Stimulated activated CD4-positive, alpha-beta T cell treated with anti-CD3 and anti-CD28 coated beads, Interleukin-1b, Interleukin-23, amount 100 ng/mL, for 4 hours (primary cell): ENCODE measurements around the gene NHERF2.
"Not testable (repeated sequence)": the region's sequence is repeated elsewhere in the genome, so short reads cannot be mapped to it uniquely, and the experiment has no call there.

Experiments
- DNase-seq, 2 donors: peaks; one replicate each; pipeline ENCODE4 v3.0.0-alpha.2; 2020; ENCODE audit warnings: low read depth in 2 of 2

NHERF2 gene

DNA sequence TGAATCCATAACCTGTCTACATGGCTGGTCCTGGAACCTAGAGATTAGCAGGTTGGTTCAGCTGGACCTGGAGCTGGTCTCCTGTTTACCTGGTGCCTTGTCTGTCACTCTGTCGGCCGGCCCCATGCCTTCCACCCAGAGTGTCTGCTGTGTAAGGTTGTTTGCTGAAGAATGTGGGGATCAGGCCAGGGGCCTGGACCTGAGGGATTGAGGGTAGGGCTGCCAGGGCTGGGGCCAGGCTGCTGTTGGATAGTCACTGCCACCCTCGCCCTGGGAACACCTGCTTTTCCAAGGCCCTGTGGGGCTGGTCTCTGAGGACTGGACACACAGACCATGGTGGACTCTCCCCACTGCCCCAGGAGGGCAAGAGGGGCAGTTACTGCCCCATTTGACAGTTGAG is 1.4 kb downstream of the NHERF2 start:
- no peak for DNase-seq

DNA sequence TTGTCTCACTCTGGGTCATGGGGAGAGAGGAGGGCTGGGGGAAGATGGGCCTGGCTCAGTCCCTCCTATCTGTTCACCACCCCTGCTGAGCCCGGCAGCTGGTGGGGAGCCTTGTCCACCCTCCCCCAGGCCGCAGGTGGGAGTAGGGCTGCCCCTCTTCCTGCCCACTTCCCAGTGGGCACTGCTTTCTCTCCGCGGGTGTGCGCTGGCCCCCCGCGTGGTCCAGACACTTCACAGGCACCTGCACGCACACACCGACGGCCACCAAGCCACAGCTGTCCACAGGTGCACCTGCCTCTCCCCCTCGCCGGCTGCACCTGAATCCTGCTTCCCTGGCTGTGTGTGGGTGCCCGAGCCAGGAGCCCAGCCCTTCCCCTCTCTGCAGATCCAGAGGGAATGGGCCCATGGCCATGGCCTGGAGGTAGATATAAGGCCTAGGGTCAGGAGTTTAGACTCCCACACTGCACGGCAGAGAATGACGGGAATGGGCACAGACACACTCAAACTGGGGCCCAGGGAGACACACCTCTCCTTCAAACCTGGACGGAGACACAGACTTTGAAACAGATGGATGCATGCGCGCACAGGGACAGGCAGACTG is 2.0 kb downstream of the NHERF2 start:
- no peak for DNase-seq

DNA sequence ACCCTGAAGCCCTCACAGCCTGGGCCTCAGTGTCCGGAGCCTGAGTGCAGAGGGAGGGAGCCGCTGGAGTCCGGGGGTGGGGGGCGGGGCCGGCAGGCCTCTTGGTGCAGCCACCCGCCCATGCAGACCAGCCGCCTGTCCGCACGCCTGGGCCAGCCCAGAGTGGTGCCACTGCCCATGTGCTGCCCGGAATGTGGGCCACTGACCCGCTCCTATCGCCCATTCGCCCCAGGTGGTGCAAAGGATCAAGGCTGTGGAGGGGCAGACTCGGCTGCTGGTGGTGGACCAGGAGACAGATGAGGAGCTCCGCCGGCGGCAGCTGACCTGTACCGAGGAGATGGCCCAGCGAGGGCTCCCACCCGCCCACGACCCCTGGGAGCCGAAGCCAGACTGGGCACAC is 2.6 kb downstream of the NHERF2 start:
- no peak for DNase-seq

DNA sequence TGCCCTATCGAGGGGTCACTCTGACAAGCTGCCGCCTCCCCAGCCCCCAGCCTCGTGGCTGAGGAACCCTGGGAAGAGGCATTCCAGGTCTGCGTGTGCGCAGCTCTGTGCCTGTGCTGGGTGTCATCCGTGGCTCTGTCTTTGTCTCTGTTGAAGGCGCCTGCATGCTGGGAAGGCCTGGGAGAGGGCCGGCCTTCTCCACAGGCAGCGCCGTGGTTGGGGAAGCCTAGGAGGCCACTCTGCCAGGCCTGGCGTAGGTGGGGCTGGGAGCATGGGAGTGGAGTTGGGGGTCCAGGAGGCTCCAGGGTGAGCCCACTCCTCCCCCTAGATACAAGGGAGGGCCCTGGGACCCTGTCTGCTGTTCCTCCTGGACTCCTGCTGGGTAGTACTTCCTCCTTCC is 3.3 kb downstream of the NHERF2 start:
- DNase-seq, result no peak

DNA sequence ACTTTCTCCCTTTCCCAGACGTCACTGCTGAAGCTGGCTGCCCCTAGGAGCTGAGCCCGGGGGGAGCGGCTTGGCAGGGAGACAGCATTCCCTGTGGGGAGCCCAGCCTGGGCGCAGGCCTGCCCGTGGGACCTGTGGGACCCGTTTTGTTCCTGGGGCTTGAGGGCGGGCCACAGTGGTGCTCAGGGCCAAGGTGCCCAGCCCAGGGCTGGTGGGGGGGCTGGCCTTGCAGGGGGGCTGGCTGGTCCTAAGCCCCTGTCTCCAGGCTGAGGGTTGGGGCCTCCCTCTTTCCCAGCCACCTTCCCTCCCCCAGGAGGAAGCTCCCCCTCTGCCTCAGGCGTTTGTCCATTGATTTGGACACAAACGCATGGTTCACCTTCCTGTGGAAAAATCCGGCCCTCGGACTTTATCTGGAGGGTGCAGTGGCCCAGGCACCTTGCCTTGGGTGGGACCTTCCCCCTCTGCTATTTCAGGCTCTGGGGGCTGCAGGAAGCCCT is 4.4 kb downstream of the NHERF2 start:
- no peak for DNase-seq

DNA sequence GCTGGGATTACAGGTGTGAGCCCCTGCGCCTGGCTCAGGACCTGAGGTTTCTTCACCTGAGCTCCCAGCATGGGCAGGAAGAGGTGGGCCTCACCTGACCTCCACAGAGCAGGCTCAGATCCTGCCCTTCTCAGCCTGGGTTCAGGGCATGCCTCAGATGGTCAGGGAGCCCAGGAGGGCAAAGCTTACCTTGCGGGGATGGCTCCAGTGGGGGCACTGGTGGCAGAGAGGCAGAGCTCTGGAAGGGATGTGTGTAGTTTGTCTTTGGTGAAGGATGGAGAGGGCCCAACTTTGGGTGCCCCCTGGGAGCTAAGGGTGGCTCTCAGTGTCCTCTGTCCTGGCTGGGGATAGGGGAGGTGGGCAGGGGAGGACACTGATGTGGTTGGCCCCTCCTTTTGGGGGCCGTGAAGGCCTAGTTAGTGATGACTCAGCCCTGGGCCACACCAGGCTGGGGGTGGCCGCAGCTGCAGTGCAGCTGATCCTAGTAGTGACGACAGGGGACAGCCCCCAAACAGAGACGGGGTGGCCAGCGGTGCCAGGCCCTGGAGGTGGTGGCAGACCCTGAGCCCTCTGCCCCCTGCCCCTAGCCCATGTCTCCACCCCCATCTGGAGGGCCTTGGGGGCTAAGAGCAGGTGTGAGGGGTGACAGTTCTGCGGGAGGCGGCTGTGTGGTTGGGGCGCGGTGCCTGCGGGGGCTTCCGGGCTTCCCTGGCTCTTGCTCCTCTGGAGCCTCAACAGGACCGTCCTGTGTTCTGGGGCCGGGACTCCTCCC is 5.8 kb downstream of the NHERF2 start:
- no peak for DNase-seq

DNA sequence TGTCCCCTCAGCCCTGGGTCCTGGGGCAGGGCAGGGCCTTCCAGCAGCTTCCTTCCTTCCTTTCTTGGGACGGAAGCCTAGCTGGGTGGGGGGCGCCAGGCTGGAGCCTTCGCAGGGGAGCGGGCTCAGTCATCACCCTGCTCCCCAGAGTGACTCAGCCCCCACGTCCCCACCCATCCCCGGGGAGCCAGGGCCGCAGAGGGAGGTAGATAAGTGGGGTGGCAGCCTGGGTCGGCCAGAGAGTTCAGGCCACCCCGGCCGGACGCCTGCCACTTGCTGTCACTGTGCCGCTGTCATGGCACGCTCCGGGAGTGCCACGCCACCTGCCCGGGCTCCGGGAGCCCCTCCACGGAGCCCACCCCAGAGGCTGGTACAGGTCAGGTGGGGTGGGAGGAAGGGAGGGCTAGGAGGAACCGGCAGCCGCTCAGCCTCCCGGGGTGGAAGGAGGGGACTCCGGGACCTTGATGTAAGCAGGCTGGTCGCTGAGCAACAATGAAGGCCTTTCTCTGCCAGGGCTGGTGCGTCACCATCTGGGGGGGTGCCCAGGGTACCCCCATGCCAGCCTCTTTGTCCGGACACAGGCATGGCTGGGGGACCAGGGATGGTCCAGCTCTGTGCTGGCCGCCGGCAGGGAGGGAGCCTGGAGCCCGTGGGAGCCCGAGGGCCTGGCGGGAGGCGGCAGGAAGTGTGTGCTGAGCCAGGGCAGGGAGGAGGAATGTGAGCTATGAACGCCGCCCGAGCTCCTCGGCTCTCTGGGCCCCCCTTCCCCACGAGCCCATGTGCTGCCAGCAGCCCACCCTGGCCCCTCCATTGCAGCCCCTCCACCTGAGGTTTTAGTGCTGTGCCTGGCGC is 6.6 kb downstream of the NHERF2 start:
- DNase-seq, result no peak

DNA sequence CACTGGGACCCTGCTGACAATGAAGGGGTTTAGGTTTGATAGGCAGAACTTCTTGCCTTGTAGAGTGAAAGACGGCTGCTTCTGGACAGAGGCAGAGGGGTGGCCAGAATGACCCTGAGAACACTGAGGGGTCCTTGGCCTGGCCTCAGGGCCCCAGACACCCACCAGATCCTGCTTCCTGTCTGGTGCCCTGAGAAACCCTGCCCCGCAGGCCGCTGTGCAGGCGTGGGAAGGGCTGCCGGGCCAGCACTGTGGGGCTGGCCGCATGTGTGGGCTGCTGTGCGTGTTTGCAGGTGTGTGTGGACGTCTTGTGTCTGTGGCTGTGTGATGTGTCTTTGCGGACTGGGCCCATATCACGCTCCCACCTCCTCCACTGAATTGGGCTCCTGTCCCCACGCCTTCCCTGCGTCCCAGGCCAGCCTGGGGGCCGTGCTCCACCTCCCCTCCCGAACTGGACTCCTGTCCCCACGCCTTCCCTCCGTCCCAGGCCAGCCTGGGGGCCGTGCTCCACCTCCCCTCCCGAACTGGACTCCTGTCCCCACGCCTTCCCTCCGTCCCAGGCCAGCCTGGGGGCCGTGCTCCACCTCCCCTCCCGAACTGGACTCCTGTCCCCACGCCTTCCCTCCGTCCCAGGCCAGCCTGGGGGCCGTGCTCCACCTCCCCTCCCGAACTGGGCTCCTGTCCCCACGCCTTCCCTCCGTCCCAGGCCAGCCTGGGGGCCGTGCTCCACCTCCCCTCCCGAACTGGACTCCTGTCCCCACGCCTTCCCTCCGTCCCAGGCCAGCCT is 7.4 kb downstream of the NHERF2 start:
- DNase-seq, result not testable (repeated sequence)

DNA sequence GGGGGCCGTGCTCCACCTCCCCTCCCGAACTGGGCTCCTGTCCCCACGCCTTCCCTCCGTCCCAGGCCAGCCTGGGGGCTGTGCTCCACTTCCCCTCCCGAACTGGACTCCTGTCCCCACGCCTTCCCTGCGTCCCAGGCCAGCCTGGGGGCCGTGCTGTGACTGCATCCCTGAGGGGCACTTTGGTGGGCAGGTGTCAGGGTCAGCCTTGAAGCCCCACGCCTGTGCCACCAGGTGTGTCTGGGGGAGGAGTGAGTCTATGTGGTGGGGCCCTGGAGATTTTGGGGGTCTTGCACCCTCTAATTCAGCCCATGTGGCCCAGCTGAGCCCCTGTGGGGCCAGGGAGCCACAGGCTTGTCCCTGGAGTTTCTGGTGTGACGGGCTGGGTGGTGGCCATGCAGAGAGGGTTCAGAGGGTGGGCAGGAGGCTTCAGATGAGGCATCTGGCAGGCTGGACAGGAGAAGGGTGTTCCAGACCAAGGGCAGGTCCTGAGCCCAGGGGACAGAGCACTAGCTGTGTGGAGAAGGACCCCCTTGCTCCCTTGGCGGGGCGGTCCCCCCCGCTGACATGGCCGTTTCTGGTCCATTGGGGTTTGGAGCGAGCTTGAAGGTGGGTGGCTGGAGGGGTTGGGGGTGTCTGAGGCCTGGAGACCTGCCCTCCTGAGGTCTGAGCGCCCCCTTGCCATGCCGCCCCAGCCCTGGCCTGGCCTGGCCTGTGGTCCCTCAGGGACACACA is 8.2 kb downstream of the NHERF2 start:
- DNase-seq, result no peak

DNA sequence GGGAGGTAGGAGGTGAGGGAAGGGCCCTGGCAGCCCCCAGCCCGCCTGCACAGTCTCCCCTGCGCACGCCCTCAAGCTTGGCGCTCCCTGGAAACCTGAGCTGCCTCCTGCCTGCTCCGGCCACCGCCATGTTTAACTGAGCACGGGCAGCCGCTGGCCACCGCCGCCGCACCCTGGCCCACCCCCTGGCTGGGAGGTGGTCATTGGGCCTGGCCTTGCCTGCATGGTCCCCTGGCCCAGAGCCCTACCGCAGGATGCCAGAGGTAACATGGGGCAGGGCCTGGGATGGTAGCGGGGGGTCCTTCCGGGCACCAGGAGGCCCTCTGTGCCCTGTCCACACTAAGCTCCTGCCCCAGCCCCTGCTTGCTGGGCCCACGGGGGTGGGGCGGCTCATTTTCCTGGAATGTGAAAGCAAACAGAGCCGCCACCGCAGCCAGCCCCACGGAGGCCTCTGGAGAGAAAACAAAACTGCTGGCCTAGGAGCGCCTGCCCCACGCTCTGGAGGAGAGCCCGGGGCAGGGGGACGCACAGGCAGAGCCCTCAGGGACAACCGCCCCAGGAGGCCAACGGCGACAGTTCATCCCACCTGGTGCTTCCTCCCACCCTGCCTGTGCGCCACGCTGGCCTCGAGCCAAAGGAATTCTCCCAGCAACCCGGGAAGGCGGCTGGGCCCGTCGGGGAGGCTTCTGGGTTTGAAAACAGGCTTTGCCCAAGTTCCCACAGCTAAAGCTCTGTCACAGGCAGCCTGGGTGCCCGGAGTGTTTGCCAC is 8.9 kb downstream of the NHERF2 start:
- DNase-seq, result no peak

DNA sequence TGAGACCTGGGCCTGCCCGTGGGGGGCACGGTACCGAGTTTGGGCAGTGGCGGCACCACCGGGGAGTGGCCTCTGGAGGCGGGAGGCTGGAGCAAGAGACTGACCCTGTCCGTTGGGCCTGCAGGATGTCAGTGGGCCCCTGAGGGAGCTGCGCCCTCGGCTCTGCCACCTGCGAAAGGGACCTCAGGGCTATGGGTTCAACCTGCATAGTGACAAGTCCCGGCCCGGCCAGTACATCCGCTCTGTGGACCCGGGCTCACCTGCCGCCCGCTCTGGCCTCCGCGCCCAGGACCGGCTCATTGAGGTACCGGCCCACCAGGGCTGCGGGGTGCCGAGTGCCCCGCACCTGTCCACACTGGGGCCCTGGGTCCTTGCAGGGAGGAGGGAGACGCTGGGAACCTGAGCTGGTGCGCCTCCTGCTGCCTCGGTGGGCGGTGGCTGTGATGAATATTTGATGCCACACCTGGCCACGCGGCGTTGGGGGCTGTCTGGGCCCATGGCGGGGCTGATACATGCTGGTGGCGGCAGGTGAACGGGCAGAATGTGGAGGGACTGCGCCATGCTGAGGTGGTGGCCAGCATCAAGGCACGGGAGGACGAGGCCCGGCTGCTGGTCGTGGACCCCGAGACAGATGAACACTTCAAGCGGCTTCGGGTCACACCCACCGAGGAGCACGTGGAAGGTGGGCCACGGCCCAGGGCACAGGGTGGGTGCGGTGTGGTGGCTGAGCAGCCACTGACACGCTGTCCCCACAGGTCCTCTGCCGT is 9.7 kb downstream of the NHERF2 start:
- DNase-seq, result no peak

DNA sequence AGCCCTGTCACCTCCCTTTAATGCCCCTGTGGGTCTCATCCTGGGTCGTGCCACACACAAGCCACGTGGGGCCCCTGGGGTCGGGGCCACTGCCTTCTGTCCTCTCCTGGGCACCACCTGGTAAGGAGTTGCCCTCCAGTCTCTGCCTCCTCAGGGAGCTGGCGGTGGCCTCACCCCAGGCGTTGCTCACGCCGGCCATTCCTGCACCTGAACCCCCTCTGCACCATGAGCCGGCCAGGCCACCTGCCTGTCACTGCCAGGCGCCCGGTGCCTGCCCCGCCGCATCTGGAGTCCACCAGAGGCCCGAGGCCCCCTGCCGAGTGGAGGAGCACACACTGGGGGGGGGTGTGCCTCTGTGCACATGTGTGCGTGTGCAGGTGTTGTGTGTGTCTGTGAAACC is 10.4 kb downstream of the NHERF2 start:
- no peak for DNase-seq

DNA sequence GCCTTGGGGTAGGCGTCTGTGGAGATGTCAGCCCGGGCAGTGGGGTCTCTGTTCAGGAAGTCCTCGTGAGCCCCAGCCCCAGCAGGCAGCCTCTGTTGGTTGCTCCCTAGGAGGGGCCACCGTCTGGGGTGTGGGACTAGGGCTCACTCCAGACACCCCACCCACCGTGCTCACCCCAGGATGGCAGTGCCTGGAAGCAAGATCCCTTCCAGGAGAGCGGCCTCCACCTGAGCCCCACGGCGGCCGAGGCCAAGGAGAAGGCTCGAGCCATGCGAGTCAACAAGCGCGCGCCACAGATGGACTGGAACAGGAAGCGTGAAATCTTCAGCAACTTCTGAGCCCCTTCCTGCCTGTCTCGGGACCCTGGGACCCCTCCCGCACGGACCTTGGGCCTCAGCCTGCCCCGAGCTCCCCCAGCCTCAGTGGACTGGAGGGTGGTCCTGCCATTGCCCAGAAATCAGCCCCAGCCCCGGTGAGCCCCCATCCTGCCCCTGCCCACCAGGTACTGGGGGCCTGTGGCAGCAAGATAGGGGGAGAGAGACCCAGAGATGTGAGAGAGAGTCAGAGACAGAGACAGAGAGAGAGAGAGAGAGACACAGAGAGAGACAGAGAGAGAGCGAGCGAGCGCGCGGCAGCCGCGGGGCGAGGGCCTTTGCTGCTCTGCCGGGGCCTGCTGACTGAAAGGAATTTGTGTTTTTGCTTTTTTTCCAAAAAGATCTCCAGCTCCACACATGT is 11.1 kb downstream of the NHERF2 start:
- no peak for DNase-seq

DNA sequence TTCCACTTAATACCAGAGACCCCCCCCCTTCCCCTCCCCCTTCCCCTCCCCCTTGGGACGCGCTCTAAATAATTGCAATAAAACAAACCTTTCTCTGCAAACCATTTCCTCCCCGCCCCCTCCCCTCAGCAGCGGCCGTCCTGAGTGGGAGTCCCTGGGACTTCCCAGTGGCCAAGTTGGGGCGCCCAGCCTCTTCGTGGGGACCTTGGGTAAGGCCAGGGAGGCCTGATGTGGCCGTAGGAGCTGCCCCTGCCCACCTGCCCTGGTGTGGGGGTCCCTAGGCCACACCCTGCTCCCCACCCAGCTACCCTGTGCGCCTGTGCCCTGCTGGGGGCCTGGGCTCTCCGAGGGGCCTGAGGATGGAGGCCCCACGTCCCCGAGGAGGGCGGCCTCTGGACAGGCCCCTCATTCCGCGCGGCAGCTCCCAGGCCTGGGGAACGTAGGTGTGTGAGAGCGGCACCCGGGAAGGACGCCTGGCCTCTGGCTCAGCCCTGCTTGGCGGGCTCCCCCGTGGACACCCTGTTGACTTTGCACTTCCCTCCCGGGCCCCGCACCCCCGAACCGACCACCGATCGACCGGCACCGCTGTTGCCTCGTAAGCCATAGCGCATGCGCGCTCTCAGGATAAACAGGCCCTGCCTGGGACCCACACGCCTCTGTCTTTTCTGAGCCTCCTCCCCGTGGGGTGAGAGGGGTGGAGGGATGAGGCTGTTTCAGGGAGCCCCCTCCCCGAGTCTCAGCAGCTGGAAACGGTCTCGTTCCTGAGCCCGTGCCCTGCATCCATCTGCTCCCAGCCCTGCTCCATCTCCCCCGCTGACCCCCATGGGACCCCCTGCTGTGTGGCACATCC is 11.9 kb downstream of the NHERF2 start:
- no peak for DNase-seq

DNA sequence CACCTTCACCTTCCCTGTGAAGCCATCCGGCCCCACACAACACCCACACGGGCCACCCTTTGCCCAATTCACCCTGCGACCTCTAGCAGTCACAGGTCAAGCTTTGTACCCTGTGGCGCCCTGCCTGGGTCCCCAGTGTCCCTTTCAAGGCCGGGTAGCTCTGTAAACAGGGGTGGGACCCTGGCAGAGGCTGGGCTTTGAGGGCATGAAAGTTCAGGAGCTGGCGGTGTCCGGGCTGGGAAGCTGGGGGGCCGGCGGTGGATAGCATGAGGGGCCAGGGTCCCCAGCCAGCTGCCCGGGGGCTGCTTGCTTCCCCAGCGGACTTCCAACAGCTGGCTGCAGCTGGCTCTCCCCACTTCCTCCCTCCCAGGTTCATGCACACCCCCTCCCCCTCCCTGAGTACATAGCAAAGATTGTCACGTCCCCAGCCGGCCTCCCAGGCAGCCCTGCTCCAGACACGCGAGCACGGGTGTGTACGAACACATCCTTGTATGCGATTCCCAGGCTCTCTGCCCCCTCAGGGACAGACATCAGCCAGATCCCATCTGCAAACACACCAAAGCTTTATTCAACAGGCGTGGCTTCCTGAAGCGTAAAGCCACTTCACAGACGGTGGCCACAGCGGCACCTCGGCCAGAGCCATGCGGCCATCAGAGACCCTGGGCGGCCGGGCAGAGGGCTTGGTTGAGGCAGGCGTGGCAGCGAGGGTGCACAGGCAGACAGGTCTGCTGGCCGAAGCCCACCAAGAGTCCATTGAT is 12.8 kb downstream of the NHERF2 start:
- DNase-seq, result no peak

DNA sequence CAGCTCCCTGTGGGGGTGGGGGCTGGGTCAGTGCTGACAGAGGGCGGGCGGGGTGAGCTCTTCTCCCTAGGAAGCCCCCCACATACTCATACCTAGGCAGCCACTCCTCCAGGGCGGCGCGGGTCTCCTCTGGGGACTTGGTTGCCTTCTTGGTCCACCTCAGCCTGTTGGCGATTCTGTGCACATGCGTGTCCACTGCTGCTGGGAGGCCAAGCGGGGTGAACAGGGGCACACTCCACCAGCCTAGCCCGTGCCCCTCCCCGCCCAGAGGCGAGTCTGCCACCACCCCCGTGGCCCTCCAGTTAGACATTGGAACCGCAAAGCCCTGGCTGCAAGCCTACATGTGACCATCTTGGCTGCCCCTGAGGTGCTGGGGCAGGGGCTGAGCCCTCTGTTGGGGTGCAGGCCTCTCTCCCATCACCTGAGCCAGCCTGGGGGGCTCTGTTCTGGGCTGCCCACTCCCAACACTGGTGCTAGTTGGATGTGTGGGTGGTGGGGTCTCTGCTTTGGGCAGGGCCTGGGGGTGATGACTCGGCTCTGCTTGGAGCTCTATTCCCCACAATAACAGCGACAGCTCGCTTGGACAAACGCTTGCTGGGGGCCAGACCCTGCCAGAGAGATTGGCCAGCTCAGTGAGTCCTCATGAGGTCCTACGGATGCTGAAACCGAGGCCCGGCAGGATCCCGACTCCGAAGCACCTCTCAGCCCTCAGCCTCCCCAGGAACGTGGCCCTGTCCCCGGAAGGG is 13.5 kb downstream of the NHERF2 start:
- no peak for DNase-seq
